Ishikawa (cell line): ENCODE results near the gene MAP4K5.

Experiments used
- CEBPB ChIP-seq: IDR thresholded peaks from 2 replicates; pipeline ENCODE4 v1.6.1; 2012
- EGR1 ChIP-seq: IDR thresholded peaks from 2 replicates; pipeline ENCODE4 v1.6.1; 2012
- EP300 ChIP-seq: IDR thresholded peaks from 2 replicates; pipeline ENCODE4 v1.6.1; 2012; ENCODE audit warnings: borderline replicate concordance
- FOXM1 ChIP-seq: IDR thresholded peaks from 2 replicates; pipeline ENCODE4 v1.6.1; 2012; ENCODE audit warnings: low read depth, borderline replicate concordance
- TAF1 ChIP-seq: IDR thresholded peaks from 2 replicates; pipeline ENCODE4 v1.6.1; 2012; ENCODE audit warnings: low read depth, mild to moderate bottlenecking
- YY1 ChIP-seq: IDR thresholded peaks from 2 replicates; pipeline ENCODE4 v1.6.1; 2012; ENCODE audit warnings: low read depth
- TF ChIP-seq, protein P1 (sequence below): IDR thresholded peaks from 2 replicates; pipeline ENCODE4 v1.6.1; 2012; ENCODE audit warnings: low read depth, mild to moderate bottlenecking
- TF ChIP-seq, protein P2 (sequence below): IDR thresholded peaks from 2 replicates; pipeline ENCODE4 v1.6.1; 2012

DNA sequence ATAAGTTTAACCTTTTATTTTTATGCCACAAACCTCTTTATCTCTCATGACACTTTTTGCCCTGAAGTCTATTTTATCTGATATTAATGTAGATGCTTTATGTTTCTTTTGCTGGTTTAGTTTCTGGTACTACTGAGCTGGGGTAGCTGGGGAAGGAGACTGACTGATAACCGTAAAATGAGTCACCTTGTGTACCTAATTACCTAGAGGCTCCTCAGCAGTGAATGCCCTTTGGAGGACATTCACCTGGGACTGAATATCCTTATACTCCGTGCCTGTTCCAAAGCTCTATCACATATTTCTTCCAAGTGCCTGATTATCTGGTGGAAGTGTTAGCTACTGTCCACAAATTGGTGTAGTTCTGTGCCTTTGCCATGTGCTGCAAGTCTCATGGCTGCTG, 41.5 kb upstream of the MAP4K5 start:
- TF ChIP-seq, protein P1, sequence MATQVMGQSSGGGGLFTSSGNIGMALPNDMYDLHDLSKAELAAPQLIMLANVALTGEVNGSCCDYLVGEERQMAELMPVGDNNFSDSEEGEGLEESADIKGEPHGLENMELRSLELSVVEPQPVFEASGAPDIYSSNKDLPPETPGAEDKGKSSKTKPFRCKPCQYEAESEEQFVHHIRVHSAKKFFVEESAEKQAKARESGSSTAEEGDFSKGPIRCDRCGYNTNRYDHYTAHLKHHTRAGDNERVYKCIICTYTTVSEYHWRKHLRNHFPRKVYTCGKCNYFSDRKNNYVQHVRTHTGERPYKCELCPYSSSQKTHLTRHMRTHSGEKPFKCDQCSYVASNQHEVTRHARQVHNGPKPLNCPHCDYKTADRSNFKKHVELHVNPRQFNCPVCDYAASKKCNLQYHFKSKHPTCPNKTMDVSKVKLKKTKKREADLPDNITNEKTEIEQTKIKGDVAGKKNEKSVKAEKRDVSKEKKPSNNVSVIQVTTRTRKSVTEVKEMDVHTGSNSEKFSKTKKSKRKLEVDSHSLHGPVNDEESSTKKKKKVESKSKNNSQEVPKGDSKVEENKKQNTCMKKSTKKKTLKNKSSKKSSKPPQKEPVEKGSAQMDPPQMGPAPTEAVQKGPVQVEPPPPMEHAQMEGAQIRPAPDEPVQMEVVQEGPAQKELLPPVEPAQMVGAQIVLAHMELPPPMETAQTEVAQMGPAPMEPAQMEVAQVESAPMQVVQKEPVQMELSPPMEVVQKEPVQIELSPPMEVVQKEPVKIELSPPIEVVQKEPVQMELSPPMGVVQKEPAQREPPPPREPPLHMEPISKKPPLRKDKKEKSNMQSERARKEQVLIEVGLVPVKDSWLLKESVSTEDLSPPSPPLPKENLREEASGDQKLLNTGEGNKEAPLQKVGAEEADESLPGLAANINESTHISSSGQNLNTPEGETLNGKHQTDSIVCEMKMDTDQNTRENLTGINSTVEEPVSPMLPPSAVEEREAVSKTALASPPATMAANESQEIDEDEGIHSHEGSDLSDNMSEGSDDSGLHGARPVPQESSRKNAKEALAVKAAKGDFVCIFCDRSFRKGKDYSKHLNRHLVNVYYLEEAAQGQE, result no peak
- TF ChIP-seq, protein P2, sequence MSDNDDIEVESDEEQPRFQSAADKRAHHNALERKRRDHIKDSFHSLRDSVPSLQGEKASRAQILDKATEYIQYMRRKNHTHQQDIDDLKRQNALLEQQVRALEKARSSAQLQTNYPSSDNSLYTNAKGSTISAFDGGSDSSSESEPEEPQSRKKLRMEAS, result no peak
- no peak for TF ChIP-seq FOXM1
- no peak for TF ChIP-seq EP300
- TF ChIP-seq EGR1, result no peak
- no peak for TF ChIP-seq TAF1
- TF ChIP-seq CEBPB, result no peak
- TF ChIP-seq YY1, result no peak
